Activated naive CD4-positive, alpha-beta T cell (primary cell): ENCODE measurements around the gene ATP11A.

Experiments
- DNase-seq, 4 experiments: peaks; one replicate each; lab custom pipeline; 2025; lab: John Stamatoyannopoulos, UW

The ATP11A gene

DNA sequence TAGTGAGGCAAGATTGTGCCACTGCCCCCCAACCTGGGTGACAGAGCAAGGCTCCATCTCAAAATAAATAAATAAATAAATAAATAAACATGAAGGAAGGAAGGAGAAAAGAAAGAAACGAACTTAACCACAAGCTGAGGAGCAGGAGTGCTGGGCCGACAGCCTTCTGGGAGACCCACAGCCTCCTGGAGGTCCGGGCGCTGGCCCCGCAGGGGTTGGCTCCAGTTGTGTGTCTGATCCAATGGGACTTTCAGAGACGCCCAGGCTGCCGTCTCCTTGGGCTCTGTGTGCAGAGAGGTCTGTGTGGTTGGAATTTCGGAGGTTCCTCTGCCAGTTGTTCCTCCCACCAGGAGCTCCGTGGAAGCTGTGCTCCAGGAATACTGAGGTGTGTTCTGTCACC is 243.1 kb downstream of the ATP11A start:
- no peak for DNase-seq

DNA sequence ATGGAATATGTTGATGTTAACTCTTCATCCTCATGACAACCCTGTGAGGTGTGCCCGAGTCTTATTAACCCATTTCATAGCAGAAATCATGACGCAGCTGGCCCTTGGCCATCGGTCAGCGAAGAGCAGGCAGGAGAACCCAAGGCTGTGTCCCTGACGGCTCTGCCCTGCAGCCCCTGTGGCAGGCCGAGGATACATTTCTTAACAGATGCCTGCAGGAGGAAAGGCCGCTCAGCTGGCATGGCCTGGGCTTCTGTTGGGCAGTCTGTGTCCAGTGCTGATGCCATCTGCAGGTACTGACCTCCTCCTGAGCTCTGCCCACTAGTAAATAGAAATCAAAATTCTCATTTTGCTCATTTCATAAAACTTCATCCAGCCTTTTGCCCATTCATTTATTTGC is 243.8 kb downstream of the ATP11A start:
- no peak for DNase-seq

DNA sequence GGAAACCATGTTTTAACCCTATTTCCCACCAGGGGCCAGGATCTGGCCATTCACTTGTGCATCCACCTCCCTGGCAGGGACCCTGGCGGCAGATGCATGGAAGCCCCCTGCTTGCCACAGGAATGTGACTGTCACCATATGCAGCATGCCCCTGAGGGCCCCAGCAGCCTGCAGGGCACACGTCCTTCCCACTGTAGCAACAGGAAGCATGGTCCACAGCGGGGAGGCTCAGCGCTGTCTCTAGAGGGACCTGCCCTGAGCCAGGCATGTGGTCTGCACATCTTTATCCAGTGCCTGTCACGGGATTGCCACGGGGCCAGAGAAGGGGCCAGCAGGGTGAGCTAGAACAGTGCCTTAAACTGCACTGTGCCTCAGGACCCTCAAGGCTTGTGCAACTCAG is 244.2 kb downstream of the ATP11A start:
- DNase-seq = no peak
